NB4 (cell line): ENCODE data around the gene DNAJC15.

Experiments
- POLR2A ChIP-seq: IDR thresholded peaks from 2 replicates; pipeline ENCODE4 v1.6.1; 2011; ENCODE audit warnings: mild to moderate bottlenecking; ENCODE audit not compliant: insufficient read length; ENCODE audit errors: extremely low read depth
- TF ChIP-seq, protein P1 (sequence below): IDR thresholded peaks from one replicate; pipeline ENCODE4 v1.5.1; 2012; ENCODE audit warnings: low read depth, low read length
- TF ChIP-seq, protein P2 (sequence below): IDR thresholded peaks from 2 replicates; pipeline ENCODE4 v1.6.1; 2011; ENCODE audit warnings: low read depth, low read length

DNA sequence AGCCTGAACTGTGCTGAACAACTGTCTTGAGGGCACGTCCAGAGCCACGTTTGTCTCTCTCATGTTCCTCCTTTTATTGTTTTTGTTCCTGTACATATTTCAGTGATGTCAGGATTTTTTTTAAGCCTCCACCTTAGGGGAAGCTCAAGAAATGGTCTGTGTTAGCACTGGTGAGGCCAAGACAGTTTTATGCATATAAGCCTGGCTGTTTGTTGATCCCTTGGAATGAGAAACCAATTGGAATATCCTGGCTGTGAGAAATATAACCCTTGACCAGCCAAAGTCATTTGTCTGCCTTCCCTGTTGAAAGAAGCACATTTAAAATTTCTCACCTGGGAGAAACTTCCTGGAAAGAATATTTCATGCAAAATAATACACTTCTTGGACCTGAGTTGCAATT lies 115.8 kb downstream of the DNAJC15 start:
- TF ChIP-seq, protein P1, sequence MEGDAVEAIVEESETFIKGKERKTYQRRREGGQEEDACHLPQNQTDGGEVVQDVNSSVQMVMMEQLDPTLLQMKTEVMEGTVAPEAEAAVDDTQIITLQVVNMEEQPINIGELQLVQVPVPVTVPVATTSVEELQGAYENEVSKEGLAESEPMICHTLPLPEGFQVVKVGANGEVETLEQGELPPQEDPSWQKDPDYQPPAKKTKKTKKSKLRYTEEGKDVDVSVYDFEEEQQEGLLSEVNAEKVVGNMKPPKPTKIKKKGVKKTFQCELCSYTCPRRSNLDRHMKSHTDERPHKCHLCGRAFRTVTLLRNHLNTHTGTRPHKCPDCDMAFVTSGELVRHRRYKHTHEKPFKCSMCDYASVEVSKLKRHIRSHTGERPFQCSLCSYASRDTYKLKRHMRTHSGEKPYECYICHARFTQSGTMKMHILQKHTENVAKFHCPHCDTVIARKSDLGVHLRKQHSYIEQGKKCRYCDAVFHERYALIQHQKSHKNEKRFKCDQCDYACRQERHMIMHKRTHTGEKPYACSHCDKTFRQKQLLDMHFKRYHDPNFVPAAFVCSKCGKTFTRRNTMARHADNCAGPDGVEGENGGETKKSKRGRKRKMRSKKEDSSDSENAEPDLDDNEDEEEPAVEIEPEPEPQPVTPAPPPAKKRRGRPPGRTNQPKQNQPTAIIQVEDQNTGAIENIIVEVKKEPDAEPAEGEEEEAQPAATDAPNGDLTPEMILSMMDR = no peak
- TF ChIP-seq, protein P2, sequence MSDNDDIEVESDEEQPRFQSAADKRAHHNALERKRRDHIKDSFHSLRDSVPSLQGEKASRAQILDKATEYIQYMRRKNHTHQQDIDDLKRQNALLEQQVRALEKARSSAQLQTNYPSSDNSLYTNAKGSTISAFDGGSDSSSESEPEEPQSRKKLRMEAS = no peak
- no peak for TF ChIP-seq POLR2A
